Measurements from ENCODE around the gene JPH4.
"Not testable (repeated sequence)": the region's sequence is repeated elsewhere in the genome, so short reads cannot be mapped to it uniquely, and the experiment has no call there.

The JPH4 gene

GRCh38 chr14:23600322-23600707, 21.7 kb upstream of the JPH4 start:
- H3K27me3 ChIP-seq (ENCODE audit: control insufficient read depth, insufficient read depth, low read length) = no peaks in the 10 kb centered on the region
- DNase-seq (ENCODE audit: low read depth, low spot score) = no peak
- H3K36me3 ChIP-seq (ENCODE audit: control insufficient read depth, insufficient read depth, low read length) = no peaks in the 10 kb centered on the region
- no peak overlapping the region for H3K4me3 ChIP-seq (ENCODE audit: low read length)
- H3K27ac ChIP-seq (ENCODE audit: low read length) = no peak overlapping the region
- no peaks in the 10 kb centered on the region; the same call in 1 of the 2 replicates for H3K4me1 ChIP-seq (ENCODE audit: control insufficient read depth, insufficient read depth, low read length)
- H3K9me3 ChIP-seq (ENCODE audit: control insufficient read depth, insufficient read depth, low read length) = no peaks in the 10 kb centered on the region
- no CpG with 5 or more reads among the region's 2 CpGs for WGBS (ENCODE audit: insufficient coverage, insufficient read length)

GRCh38 chr14:23594191-23594590, 15.6 kb upstream of the JPH4 start:
- not testable (repeated sequence) for DNase-seq (ENCODE audit: low read depth, low spot score); H3K27ac ChIP-seq (ENCODE audit: low read length); H3K4me1 ChIP-seq (ENCODE audit: control insufficient read depth, insufficient read depth, low read length); H3K36me3 ChIP-seq (ENCODE audit: control insufficient read depth, insufficient read depth, low read length); H3K27me3 ChIP-seq (ENCODE audit: control insufficient read depth, insufficient read depth, low read length); H3K9me3 ChIP-seq (ENCODE audit: control insufficient read depth, insufficient read depth, low read length); H3K4me3 ChIP-seq (ENCODE audit: low read length)
- WGBS (ENCODE audit: insufficient coverage, insufficient read length) = no CpG with 5 or more reads among the region's 3 CpGs

GRCh38 chr14:23590198-23590597, 11.6 kb upstream of the JPH4 start:
- Histone ChIP-seq H3K27me3 (ENCODE audit: control insufficient read depth, insufficient read depth, low read length) (no peaks in the 10 kb centered on the region), H3K4me1 (ENCODE audit: control insufficient read depth, insufficient read depth, low read length) (no peaks in the 10 kb centered on the region; the same call in 1 of the 2 replicates), H3K36me3 (ENCODE audit: control insufficient read depth, insufficient read depth, low read length) (no peaks in the 10 kb centered on the region), H3K9me3 (ENCODE audit: control insufficient read depth, insufficient read depth, low read length) (no peaks in the 10 kb centered on the region), H3K27ac (ENCODE audit: low read length) (no peak overlapping the region), H3K4me3 (ENCODE audit: low read length) (no peak overlapping the region)
- WGBS (ENCODE audit: insufficient coverage, insufficient read length) = no CpG with 5 or more reads among the region's 4 CpGs
- DNase-seq (ENCODE audit: low read depth, low spot score) = no peak

- WGBS (ENCODE audit: insufficient coverage, insufficient read length) = no CpG with 5 or more reads among the region's 2 CpGs
- Histone ChIP-seq H3K4me1 (ENCODE audit: control insufficient read depth, insufficient read depth, low read length) (no peaks in the 10 kb centered on the region; the same call in 1 of the 2 replicates), H3K27ac (ENCODE audit: low read length) (no peak overlapping the region), H3K9me3 (ENCODE audit: control insufficient read depth, insufficient read depth, low read length) (no peaks in the 10 kb centered on the region), H3K36me3 (ENCODE audit: control insufficient read depth, insufficient read depth, low read length) (no peaks in the 10 kb centered on the region), H3K4me3 (ENCODE audit: low read length) (no peak overlapping the region), H3K27me3 (ENCODE audit: control insufficient read depth, insufficient read depth, low read length) (no peaks in the 10 kb centered on the region)
- no peak for DNase-seq (ENCODE audit: low read depth, low spot score)
Observed at GRCh38 chr14:23589606-23590005, 11.0 kb upstream of the JPH4 start.

- no peaks in the 10 kb centered on the region for H3K27me3 ChIP-seq (ENCODE audit: control insufficient read depth, insufficient read depth, low read length)
- no peaks in the 10 kb centered on the region; the same call in 1 of the 2 replicates for H3K4me1 ChIP-seq (ENCODE audit: control insufficient read depth, insufficient read depth, low read length)
- no peaks in the 10 kb centered on the region for H3K36me3 ChIP-seq (ENCODE audit: control insufficient read depth, insufficient read depth, low read length)
- H3K4me3 ChIP-seq (ENCODE audit: low read length) = no peak overlapping the region
- no peaks in the 10 kb centered on the region for H3K9me3 ChIP-seq (ENCODE audit: control insufficient read depth, insufficient read depth, low read length)
- WGBS (ENCODE audit: insufficient coverage, insufficient read length) = no CpG with 5 or more reads among the region's 5 CpGs
- H3K27ac ChIP-seq (ENCODE audit: low read length) = no peak overlapping the region
- DNase-seq (ENCODE audit: low read depth, low spot score) = peak; percentile 68
Observed at GRCh38 chr14:23588884-23589598, 10.5 kb upstream of the JPH4 start.

GRCh38 chr14:23584527-23585203, 6.1 kb upstream of the JPH4 start:
- H3K4me3 ChIP-seq (ENCODE audit: low read length) = not testable (repeated sequence)

GRCh38 chr14:23583761-23584526, 5.4 kb upstream of the JPH4 start:
- H3K27me3 ChIP-seq (ENCODE audit: control insufficient read depth, insufficient read depth, low read length); H3K36me3 ChIP-seq (ENCODE audit: control insufficient read depth, insufficient read depth, low read length); DNase-seq (ENCODE audit: low read depth, low spot score); H3K4me1 ChIP-seq (ENCODE audit: control insufficient read depth, insufficient read depth, low read length); H3K27ac ChIP-seq (ENCODE audit: low read length); H3K9me3 ChIP-seq (ENCODE audit: control insufficient read depth, insufficient read depth, low read length); H3K4me3 ChIP-seq (ENCODE audit: low read length): not testable (repeated sequence)
- WGBS (ENCODE audit: insufficient coverage, insufficient read length) = no CpG with 5 or more reads among the region's 25 CpGs

More at GRCh38 chr14:23584527-23585203, 6.1 kb upstream of the JPH4 start:
- H3K27ac ChIP-seq (ENCODE audit: low read length); H3K9me3 ChIP-seq (ENCODE audit: control insufficient read depth, insufficient read depth, low read length); DNase-seq (ENCODE audit: low read depth, low spot score); H3K36me3 ChIP-seq (ENCODE audit: control insufficient read depth, insufficient read depth, low read length); H3K4me1 ChIP-seq (ENCODE audit: control insufficient read depth, insufficient read depth, low read length); H3K27me3 ChIP-seq (ENCODE audit: control insufficient read depth, insufficient read depth, low read length): not testable (repeated sequence)
- WGBS (ENCODE audit: insufficient coverage, insufficient read length) = no CpG with 5 or more reads among the region's 26 CpGs

- no CpG with 5 or more reads among the region's 3 CpGs for WGBS (ENCODE audit: insufficient coverage, insufficient read length)
- Histone ChIP-seq H3K27ac (ENCODE audit: low read length) (no peak overlapping the region), H3K9me3 (ENCODE audit: control insufficient read depth, insufficient read depth, low read length) (no peaks in the 10 kb centered on the region), H3K4me3 (ENCODE audit: low read length) (no peak overlapping the region), H3K4me1 (ENCODE audit: control insufficient read depth, insufficient read depth, low read length) (peaks cover 1% of the 10 kb centered on the region; the same call in 1 of the 2 replicates), H3K27me3 (ENCODE audit: control insufficient read depth, insufficient read depth, low read length) (no peaks in the 10 kb centered on the region), H3K36me3 (ENCODE audit: control insufficient read depth, insufficient read depth, low read length) (no peaks in the 10 kb centered on the region)
- DNase-seq (ENCODE audit: low read depth, low spot score) = no peak
Observed at GRCh38 chr14:23582906-23583760, 4.5 kb upstream of the JPH4 start.

- Histone ChIP-seq H3K27ac (ENCODE audit: low read length) (no peak overlapping the region), H3K4me3 (ENCODE audit: low read length) (no peak overlapping the region), H3K9me3 (ENCODE audit: control insufficient read depth, insufficient read depth, low read length) (no peaks in the 10 kb centered on the region), H3K36me3 (ENCODE audit: control insufficient read depth, insufficient read depth, low read length) (no peaks in the 10 kb centered on the region), H3K4me1 (ENCODE audit: control insufficient read depth, insufficient read depth, low read length) (peaks cover 3% of the 10 kb centered on the region; the same call in 1 of the 2 replicates), H3K27me3 (ENCODE audit: control insufficient read depth, insufficient read depth, low read length) (peaks cover 5% of the 10 kb centered on the region)
- no CpG with 5 or more reads among the region's 8 CpGs for WGBS (ENCODE audit: insufficient coverage, insufficient read length)
- DNase-seq (ENCODE audit: low read depth, low spot score) = no peak
Observed at GRCh38 chr14:23580948-23581281, 2.3 kb upstream of the JPH4 start.

All from iPS DF 6.9 (cell line).